DND-41 (cell line): ENCODE data around the gene IQCM.

Source experiments
- CTCF ChIP-seq: IDR thresholded peaks from 2 replicates; pipeline ENCODE4 v1.5.1; 2012; ENCODE audit warnings: borderline replicate concordance, low read length, moderate library complexity, mild to moderate bottlenecking; ENCODE audit not compliant: poor library complexity, severe bottlenecking; ENCODE audit errors: extremely low read depth
- EZH2 ChIP-seq: IDR thresholded peaks from 3 replicates; pipeline ENCODE4 v1.6.1; 2012; ENCODE audit warnings: borderline replicate concordance, low read depth, mild to moderate bottlenecking, moderate library complexity, low read length, inconsistent platforms; ENCODE audit not compliant: severe bottlenecking

- no peak for TF ChIP-seq CTCF
- TF ChIP-seq EZH2, result no peak
Measured at GRCh38 chr4:149513081-149513480, 302.6 kb downstream of the IQCM start.
